HL-60 (cell line): Measurements from ENCODE around the gene DHTKD1.

Experiments used
- DNase-seq, 2 experiments: peaks; one replicate each; pipeline ENCODE4 v3.0.0-alpha.2; 2010 to 2020; ENCODE audit warnings: low read depth in 1 of 2, low spot score in 1 of 2
- H3K27ac ChIP-seq: fragments of 250-450 bp; sonication (Bioruptor Pico); replicated peaks from 2 replicates; pipeline ENCODE4 v1.5.1; 2020; ENCODE audit warnings: mild to moderate bottlenecking, moderate library complexity
- H3K27me3 ChIP-seq: fragments of 250-450 bp; sonication (Bioruptor Pico); 2 replicates; pipeline ENCODE4 v1.5.1; 2021; ENCODE audit warnings: mild to moderate bottlenecking, moderate library complexity; ENCODE audit not compliant: insufficient read depth, poor library complexity, severe bottlenecking
- H3K4me3 ChIP-seq: replicated peaks from 2 replicates; pipeline ENCODE4 v1.5.1; 2011; ENCODE audit warnings: mild to moderate bottlenecking, control low read depth, low read length; ENCODE audit not compliant: insufficient read depth
- GABPA ChIP-seq: IDR thresholded peaks from 2 replicates; pipeline ENCODE4 v1.6.1; 2012; ENCODE audit warnings: low read depth
- POLR2AphosphoS5 ChIP-seq: IDR thresholded peaks from 2 replicates; pipeline ENCODE4 v1.6.1; 2012; ENCODE audit warnings: low read depth
- REST ChIP-seq: IDR thresholded peaks from 2 replicates; pipeline ENCODE4 v1.6.1; 2012; ENCODE audit warnings: low read depth; ENCODE audit not compliant: insufficient replicate concordance
- SPI1 ChIP-seq: IDR thresholded peaks from 2 replicates; pipeline ENCODE4 v1.6.1; 2012; ENCODE audit warnings: low read depth, mild to moderate bottlenecking, borderline replicate concordance
- TF ChIP-seq, protein P1 (sequence below): IDR thresholded peaks from one replicate; pipeline ENCODE4 v1.5.1; 2011; ENCODE audit warnings: low read length, control low read depth, inconsistent platforms; ENCODE audit not compliant: insufficient read depth

The DHTKD1 gene

GRCh38 chr10:12051241-12051640 is 17.5 kb upstream of the DHTKD1 start:
- Histone ChIP-seq H3K27ac (peak overlapping the region; percentile 76), H3K27me3 (no peaks in the 10 kb centered on the region), H3K4me3 (no peak overlapping the region)
- no peak for TF ChIP-seq GABPA
- TF ChIP-seq SPI1 = peak; percentile 73; the same call in 1 of the 2 replicates
- TF ChIP-seq REST = no peak
- TF ChIP-seq, protein P1, sequence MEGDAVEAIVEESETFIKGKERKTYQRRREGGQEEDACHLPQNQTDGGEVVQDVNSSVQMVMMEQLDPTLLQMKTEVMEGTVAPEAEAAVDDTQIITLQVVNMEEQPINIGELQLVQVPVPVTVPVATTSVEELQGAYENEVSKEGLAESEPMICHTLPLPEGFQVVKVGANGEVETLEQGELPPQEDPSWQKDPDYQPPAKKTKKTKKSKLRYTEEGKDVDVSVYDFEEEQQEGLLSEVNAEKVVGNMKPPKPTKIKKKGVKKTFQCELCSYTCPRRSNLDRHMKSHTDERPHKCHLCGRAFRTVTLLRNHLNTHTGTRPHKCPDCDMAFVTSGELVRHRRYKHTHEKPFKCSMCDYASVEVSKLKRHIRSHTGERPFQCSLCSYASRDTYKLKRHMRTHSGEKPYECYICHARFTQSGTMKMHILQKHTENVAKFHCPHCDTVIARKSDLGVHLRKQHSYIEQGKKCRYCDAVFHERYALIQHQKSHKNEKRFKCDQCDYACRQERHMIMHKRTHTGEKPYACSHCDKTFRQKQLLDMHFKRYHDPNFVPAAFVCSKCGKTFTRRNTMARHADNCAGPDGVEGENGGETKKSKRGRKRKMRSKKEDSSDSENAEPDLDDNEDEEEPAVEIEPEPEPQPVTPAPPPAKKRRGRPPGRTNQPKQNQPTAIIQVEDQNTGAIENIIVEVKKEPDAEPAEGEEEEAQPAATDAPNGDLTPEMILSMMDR = no peak
- DNase-seq = peak in 1 of 2 experiments; percentile 21

GRCh38 chr10:12055732-12056131 is 13.0 kb upstream of the DHTKD1 start:
- DNase-seq = no peak
- no peak for TF ChIP-seq REST
- TF ChIP-seq GABPA = no peak
- no peak for TF ChIP-seq SPI1
- TF ChIP-seq, protein P1 = no peak
- TF ChIP-seq POLR2AphosphoS5 = no peak
- H3K27me3 ChIP-seq = no peaks in the 10 kb centered on the region
- no peak overlapping the region for H3K4me3 ChIP-seq
- no peak overlapping the region for H3K27ac ChIP-seq

DNA sequence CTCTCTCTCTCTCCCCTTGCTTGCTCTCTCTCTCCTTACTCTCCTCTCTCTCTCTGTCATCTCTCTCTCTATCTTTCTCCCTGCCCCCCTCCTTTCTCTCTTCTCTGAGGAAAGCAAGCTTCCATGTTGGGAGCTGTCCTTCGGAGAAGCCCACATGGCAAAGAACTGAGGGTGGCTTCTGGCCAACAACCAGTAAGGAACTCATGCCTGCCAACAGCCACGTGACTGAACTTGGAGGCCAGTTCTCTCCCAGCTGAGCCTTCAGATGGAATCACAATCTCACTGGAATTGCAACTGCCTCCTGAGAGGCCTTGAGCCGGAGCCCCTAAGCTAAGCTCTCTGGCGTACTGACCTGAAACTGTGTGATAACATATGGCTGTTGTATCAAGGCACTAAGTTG is 12.0 kb upstream of the DHTKD1 start:
- H3K4me3 ChIP-seq = no peak overlapping the region
- H3K27ac ChIP-seq = no peak overlapping the region
- DNase-seq = no peak
- no peaks in the 10 kb centered on the region for H3K27me3 ChIP-seq
- no peak for TF ChIP-seq REST
- TF ChIP-seq, protein P1 = no peak
- no peak for TF ChIP-seq SPI1
- no peak for TF ChIP-seq GABPA
- no peak for TF ChIP-seq POLR2AphosphoS5
